Prostate gland (tissue), 2 donors: ENCODE results near the gene AURKA.

ENCODE experiments used
- POLR2AphosphoS5 ChIP-seq: sonication (generic); formaldehyde crosslinking; IDR thresholded peaks from one replicate; pipeline ENCODE4 v1.6.1; 2017; ENCODE audit warnings: antibody characterized with exemption
- TF ChIP-seq, protein P1 (sequence below), 4 experiments: fragments of 200-600 bp in 2 of 4; fragments of 450-650 bp in 2 of 4; sonication (generic) in 2 of 4; IDR thresholded peaks; 1 replicate in 3 of 4; 2 replicates in 1 of 4; pipeline ENCODE4 v1.5.1; 2016 to 2019; ENCODE audit warnings: antibody characterized with exemption in 4 of 4, mild to moderate bottlenecking in 2 of 4, moderate library complexity in 2 of 4

DNA sequence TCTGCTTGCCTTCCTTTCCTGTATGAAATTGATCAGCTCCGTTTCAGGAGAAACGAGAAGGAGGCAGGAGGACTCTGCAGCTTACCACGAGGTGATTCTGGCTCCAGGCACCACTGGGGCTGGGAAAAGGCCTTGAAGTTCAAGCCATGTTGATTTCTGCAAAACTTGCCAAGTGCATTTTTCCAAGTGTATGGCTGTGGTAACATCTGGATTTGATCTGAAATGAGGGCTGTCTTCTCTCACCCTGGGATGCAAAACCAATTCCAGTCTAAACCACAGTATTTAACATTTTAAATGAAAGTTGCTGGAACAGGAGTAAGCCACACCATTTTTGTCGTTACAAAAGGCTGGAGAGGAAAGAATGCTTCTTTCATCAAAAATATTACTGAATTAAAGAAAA is 69.3 kb downstream of the AURKA start:
- TF ChIP-seq, protein P1, sequence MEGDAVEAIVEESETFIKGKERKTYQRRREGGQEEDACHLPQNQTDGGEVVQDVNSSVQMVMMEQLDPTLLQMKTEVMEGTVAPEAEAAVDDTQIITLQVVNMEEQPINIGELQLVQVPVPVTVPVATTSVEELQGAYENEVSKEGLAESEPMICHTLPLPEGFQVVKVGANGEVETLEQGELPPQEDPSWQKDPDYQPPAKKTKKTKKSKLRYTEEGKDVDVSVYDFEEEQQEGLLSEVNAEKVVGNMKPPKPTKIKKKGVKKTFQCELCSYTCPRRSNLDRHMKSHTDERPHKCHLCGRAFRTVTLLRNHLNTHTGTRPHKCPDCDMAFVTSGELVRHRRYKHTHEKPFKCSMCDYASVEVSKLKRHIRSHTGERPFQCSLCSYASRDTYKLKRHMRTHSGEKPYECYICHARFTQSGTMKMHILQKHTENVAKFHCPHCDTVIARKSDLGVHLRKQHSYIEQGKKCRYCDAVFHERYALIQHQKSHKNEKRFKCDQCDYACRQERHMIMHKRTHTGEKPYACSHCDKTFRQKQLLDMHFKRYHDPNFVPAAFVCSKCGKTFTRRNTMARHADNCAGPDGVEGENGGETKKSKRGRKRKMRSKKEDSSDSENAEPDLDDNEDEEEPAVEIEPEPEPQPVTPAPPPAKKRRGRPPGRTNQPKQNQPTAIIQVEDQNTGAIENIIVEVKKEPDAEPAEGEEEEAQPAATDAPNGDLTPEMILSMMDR (IDR thresholded peaks at IDR 0.05), result no peak
- no peak for TF ChIP-seq POLR2AphosphoS5
